Fibroblast of lung (primary cell): ENCODE measurements around the gene SLC39A7.

Source experiments
- CTCF ChIP-seq, 2 donors: IDR thresholded peaks in 1 of 2; conservative IDR thresholded peaks in 1 of 2; 1 replicate in 1 of 2; 2 replicates in 1 of 2; pipeline ENCODE4 v1.5.1; 2011 to 2012; ENCODE audit warnings: low read length in 2 of 2, control low read depth in 1 of 2, inconsistent platforms in 1 of 2, low read depth in 1 of 2, mild to moderate bottlenecking in 1 of 2
- EZH2 ChIP-seq: IDR thresholded peaks from 2 replicates; pipeline ENCODE4 v1.5.1; 2012; ENCODE audit warnings: low read length, control low read depth, mild to moderate bottlenecking; ENCODE audit errors: missing control alignments

GRCh38 chr6:33171016-33171879 lies 29.4 kb upstream of the SLC39A7 start:
- TF ChIP-seq CTCF (conservative IDR thresholded peaks at IDR 0.05 in 1 of 2, IDR thresholded peaks at IDR 0.05 in 1 of 2; ENCODE audit: low read depth in 1 of 2, low read length in 2 of 2), result no peak
- no peak for TF ChIP-seq EZH2
